ENCODE data around the gene SERPINB5.

Gene SERPINB5

GRCh38 chr18:63515801-63516200, 39.0 kb downstream of the SERPINB5 start:
- no peak overlapping the region for H3K4me3 ChIP-seq (ENCODE audit: low read length)
- TF ChIP-seq, protein P1, sequence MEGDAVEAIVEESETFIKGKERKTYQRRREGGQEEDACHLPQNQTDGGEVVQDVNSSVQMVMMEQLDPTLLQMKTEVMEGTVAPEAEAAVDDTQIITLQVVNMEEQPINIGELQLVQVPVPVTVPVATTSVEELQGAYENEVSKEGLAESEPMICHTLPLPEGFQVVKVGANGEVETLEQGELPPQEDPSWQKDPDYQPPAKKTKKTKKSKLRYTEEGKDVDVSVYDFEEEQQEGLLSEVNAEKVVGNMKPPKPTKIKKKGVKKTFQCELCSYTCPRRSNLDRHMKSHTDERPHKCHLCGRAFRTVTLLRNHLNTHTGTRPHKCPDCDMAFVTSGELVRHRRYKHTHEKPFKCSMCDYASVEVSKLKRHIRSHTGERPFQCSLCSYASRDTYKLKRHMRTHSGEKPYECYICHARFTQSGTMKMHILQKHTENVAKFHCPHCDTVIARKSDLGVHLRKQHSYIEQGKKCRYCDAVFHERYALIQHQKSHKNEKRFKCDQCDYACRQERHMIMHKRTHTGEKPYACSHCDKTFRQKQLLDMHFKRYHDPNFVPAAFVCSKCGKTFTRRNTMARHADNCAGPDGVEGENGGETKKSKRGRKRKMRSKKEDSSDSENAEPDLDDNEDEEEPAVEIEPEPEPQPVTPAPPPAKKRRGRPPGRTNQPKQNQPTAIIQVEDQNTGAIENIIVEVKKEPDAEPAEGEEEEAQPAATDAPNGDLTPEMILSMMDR (IDR thresholded peaks at IDR 0.05; ENCODE audit: insufficient read depth, low read depth, low read length, missing control alignments), result no peak
- DNase-seq (ENCODE audit: low read depth), result no peak

DNA sequence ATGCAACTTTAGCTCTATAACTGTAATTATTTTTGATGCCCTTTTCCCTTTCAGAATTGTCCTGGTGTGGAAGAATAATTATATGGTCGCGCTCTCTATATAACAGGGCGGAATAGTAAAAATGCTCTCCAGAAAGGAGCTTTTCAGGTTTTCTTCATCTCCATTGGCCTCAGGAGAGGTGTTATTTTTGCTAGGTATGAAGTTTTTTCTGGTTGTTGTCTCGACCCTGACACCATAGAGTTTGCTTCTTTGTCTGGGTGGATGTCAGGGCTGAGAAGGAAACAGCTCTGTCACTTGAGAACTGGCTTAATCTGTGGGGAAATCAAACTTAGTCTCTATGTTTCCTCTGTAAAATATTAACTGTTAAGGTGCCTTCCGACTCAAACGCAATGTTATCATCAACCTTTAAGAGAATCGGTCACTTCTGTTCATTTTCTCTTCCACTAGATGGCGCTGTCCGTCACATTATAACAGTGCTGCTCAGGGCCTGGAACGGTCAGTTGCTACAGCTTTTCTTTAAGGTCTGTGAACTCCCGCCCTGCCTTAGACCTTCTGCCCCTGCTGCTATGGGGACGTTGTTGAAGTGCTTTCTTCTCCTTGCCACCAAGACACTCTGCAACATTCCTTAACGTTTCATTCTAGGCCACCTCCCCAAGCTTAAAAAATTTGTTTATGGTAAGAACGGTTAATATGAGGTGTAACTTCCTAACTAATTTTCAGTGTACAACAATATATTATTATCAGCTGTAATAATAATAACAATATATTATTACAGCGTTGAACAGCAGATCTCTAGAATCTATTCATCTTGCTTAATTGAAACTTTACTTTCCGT, 41.6 kb downstream of the SERPINB5 start:
- TF ChIP-seq, protein P1 (IDR thresholded peaks at IDR 0.05; ENCODE audit: insufficient read depth, low read depth, low read length, missing control alignments), result peak; percentile 69
- H3K4me3 ChIP-seq (ENCODE audit: low read length), result no peak overlapping the region
- peak; percentile 80 for DNase-seq (ENCODE audit: low read depth)

DNA sequence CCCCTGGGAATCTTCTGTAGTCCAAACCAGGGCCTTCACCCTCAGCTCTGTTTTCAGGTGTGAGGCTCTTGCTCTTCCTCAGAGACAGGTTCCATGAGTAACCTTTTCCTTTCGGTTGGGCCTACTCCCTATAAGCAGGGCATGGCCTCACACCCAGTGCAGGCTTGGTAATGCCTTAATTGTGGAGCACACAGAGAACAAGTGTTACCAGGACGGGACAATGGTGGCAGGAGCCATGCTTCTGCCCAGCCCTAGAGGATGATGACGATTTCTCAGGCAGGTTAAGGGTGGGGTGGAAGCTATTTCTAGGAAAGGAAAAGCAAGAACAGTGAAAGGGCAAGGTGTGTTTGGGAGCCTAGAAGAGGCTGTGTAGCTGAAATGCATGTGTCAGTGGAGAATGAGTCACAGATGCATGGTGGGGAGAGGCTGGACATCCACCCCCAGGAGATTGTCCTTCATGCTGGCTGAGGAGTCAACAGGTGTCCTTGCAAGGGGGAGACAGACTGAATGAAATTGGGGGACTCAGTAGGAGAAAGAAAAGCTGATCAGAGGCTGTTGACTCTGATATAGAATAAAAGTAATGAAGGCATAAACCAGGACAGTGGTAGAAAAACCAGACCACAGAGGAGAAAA, 43.4 kb downstream of the SERPINB5 start:
- DNase-seq (ENCODE audit: low read depth), result peak; percentile 57
- no peak overlapping the region for H3K4me3 ChIP-seq (ENCODE audit: low read length)
- TF ChIP-seq, protein P1 (IDR thresholded peaks at IDR 0.05; ENCODE audit: insufficient read depth, low read depth, low read length, missing control alignments), result no peak

GRCh38 chr18:63523660-63524059, 46.9 kb downstream of the SERPINB5 start:
- no peak for DNase-seq (ENCODE audit: low read depth)
- TF ChIP-seq, protein P1 (IDR thresholded peaks at IDR 0.05; ENCODE audit: insufficient read depth, low read depth, low read length, missing control alignments), result no peak

DNA sequence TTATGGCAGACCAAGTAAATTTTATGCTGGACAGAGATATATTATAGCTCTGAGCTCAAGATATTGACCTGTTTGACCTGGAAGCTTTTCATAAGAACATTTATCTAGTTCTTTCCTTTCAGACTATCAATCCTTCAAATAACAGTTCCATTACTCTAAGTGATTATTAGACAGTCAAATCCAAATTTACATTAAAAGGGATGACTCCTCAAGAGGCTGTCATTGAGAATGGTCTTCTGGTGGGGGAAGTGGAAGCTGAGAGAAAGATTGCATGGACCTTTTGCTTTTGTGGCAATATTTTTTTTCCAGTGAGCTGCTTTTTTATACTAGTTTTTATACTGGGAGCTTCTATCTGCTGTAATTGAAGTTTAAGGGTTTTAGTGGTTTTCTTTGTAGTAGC, 50.5 kb downstream of the SERPINB5 start:
- TF ChIP-seq, protein P1 (IDR thresholded peaks at IDR 0.05; ENCODE audit: insufficient read depth, low read depth, low read length, missing control alignments), result no peak
- H3K4me3 ChIP-seq (ENCODE audit: low read length), result no peak overlapping the region
- DNase-seq (ENCODE audit: low read depth), result no peak

More at GRCh38 chr18:63523660-63524059, 46.9 kb downstream of the SERPINB5 start:
- no peak overlapping the region for H3K4me3 ChIP-seq (ENCODE audit: low read length)

DNA sequence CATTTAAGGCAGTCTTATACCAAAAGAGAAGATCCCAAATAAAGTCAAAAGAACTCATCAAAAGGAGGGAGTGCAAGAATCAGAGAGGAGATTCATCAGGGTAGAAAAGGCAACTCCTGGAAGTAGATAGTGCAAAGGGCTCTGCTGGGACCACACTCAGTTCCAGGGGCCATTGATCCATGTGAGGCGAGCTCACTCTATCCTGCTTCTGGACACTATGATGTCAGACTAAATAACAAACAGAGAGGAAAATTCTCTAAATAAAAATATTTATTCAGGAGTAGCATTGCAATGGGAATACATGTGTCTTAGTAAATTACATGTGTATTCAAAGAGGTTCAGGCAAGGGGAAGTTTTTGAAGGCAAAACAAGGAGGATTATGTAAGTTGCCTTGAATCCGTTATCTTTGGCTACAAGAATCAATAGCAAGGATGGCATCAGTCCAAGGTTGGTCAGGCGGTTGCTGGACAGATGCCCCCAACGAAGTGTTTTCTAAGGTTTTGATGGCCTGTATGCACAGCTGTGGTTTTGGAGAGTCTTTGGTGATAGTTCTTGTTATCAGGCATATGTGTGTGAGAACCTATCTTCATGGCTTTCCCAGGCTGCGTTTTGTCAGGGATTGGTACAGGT, 52.2 kb downstream of the SERPINB5 start:
- DNase-seq (ENCODE audit: low read depth), result no peak
- TF ChIP-seq, protein P1 (IDR thresholded peaks at IDR 0.05; ENCODE audit: insufficient read depth, low read depth, low read length, missing control alignments), result no peak
- H3K4me3 ChIP-seq (ENCODE audit: low read length), result no peak overlapping the region

Data from epithelial cell of esophagus (primary cell).